PFSK-1 (cell line): ENCODE results near the gene GLTP.

ENCODE experiments used
- POLR2AphosphoS5 ChIP-seq: IDR thresholded peaks from 2 replicates; pipeline ENCODE4 v1.6.1; 2012; ENCODE audit warnings: low read depth, mild to moderate bottlenecking, control low read depth, low read length, moderate library complexity
- SIN3A ChIP-seq: IDR thresholded peaks from 2 replicates; pipeline ENCODE4 v1.6.1; 2012; ENCODE audit warnings: mild to moderate bottlenecking, low read length, moderate library complexity, borderline replicate concordance; ENCODE audit not compliant: insufficient read depth

GRCh38 chr12:109839444-109839843, 40.9 kb downstream of the GLTP start:
- TF ChIP-seq POLR2AphosphoS5 (no peak), SIN3A (no peak)
